H1 (cell line): Measurements from ENCODE around the gene GBGT1. TPM values are rescaled to one million over a fixed set of nuclear protein-coding genes. Genes with fewer than 3 reads are reported as not detected.

ENCODE experiments used
- CTCF ChIA-PET: fragments of 300-600 bp; sonication (Branson Sonifier 250); formaldehyde crosslinking; loops from one replicate; lab custom pipeline; 2021; ENCODE audit not compliant: partially characterized antibody; lab: Charles Lee
- POLR2A ChIA-PET: fragments of 300-600 bp; sonication (Branson Sonifier 250); formaldehyde crosslinking; loops from one replicate; lab custom pipeline; 2021; ENCODE audit warnings: inconsistent platforms; ENCODE audit not compliant: partially characterized antibody; lab: Charles Lee
- DNase-seq, 2 experiments: peaks; one replicate each; pipeline versions ENCODE4 v3.0.0 to v3.0.0-alpha.2; 2010 to 2022; ENCODE audit warnings: low spot score in 2 of 2, low read depth in 1 of 2, mixed read lengths in 1 of 2
- FAIRE-seq: peaks from 2 replicates; lab custom pipeline; 2011; peaks lifted over from hg19 to GRCh38; lab: Jason Lieb, UNC
- H2AFZ ChIP-seq: 2 replicates; pipeline ENCODE4 v1.8.1; 2012; ENCODE audit warnings: low read length, inconsistent platforms
- H2AK5ac ChIP-seq: 2 replicates; pipeline ENCODE4 v1.6.1; 2013; ENCODE audit warnings: low read depth, low read length
- H2BK120ac ChIP-seq: replicated peaks from 2 replicates; pipeline ENCODE3; 2013; ENCODE audit warnings: low read depth, low read length, inconsistent platforms
- H2BK12ac ChIP-seq: 2 replicates; pipeline ENCODE4 v1.6.1; 2013; ENCODE audit warnings: low read depth, low read length
- H2BK15ac ChIP-seq: 2 replicates; pipeline ENCODE4 v1.6.1; 2013; ENCODE audit warnings: low read length
- H2BK20ac ChIP-seq: 2 replicates; pipeline ENCODE4 v1.6.1; 2013; ENCODE audit warnings: low read length
- H2BK5ac ChIP-seq: 2 replicates; pipeline ENCODE4 v1.6.1; 2013; ENCODE audit warnings: low read depth, low read length
- H3K14ac ChIP-seq: 2 replicates; pipeline ENCODE4 v1.6.1; 2013; ENCODE audit warnings: inconsistent platforms; ENCODE audit not compliant: insufficient read length
- H3K18ac ChIP-seq: 2 replicates; pipeline ENCODE4 v1.6.1; 2013; ENCODE audit warnings: low read length; ENCODE audit errors: extremely low read depth
- H3K23ac ChIP-seq: 2 replicates; pipeline ENCODE4 v1.6.1; 2013; ENCODE audit warnings: inconsistent platforms; ENCODE audit not compliant: insufficient read length
- H3K23me2 ChIP-seq: 2 replicates; pipeline ENCODE4 v1.6.1; 2013; ENCODE audit warnings: low read depth, low read length
- H3K27ac ChIP-seq: 2 replicates; pipeline ENCODE4 v1.6.1; 2011; ENCODE audit warnings: low read depth, low read length, inconsistent platforms
- H3K27me3 ChIP-seq, 4 experiments: replicated peaks in 1 of 4; 1 replicate in 1 of 4; 2 replicates in 3 of 4; pipeline versions ENCODE4 v1.6.1 to v1.8.1; 2011 to 2013; ENCODE audit warnings: low read length in 3 of 4, mild to moderate bottlenecking in 3 of 4, inconsistent platforms in 2 of 4, mixed read lengths in 2 of 4, moderate library complexity in 1 of 4; ENCODE audit not compliant: control insufficient read depth in 3 of 4, insufficient read depth in 3 of 4; ENCODE audit errors: extremely low read depth in 1 of 4
- H3K36me3 ChIP-seq, 4 experiments: 2 replicates each; pipeline versions ENCODE4 v1.6.1 to v1.8.1; 2011 to 2013; ENCODE audit warnings: mild to moderate bottlenecking in 4 of 4, low read length in 3 of 4, moderate library complexity in 2 of 4, control low read depth in 1 of 4, inconsistent platforms in 1 of 4; ENCODE audit not compliant: insufficient read depth in 4 of 4, control insufficient read depth in 2 of 4
- H3K4ac ChIP-seq: replicated peaks from 2 replicates; pipeline ENCODE3; 2013; ENCODE audit warnings: low read length, low read depth, mixed read lengths, inconsistent platforms; ENCODE audit not compliant: insufficient read length
- H3K4me1 ChIP-seq, 4 experiments: replicated peaks in 1 of 4; 1 replicate in 1 of 4; 2 replicates in 3 of 4; pipeline versions ENCODE4 v1.6.1 to v1.8.1; 2011 to 2013; ENCODE audit warnings: low read length in 3 of 4, inconsistent platforms in 2 of 4, mixed read lengths in 1 of 4; ENCODE audit not compliant: insufficient read depth in 4 of 4, control insufficient read depth in 3 of 4
- H3K4me2 ChIP-seq, 2 experiments: 2 replicates each; pipeline versions ENCODE4 v1.6.1 to v1.8.1; 2011 to 2013; ENCODE audit warnings: low read depth in 2 of 2, low read length in 2 of 2, control low read depth in 1 of 2, inconsistent platforms in 1 of 2, mild to moderate bottlenecking in 1 of 2; ENCODE audit not compliant: insufficient read depth in 1 of 2
- H3K4me3 ChIP-seq, 4 experiments: fragments of 200-600, 300-600 bp in 1 of 4; sonication (generic), shearing (Covaris generic), sonication (Bioruptor Twin) in 1 of 4; 2 replicates each; pipeline versions ENCODE4 v1.5.1 to v1.8.1; 2011 to 2016; ENCODE audit warnings: low read length in 4 of 4, low read depth in 3 of 4, control low read depth in 2 of 4, inconsistent platforms in 2 of 4, mild to moderate bottlenecking in 2 of 4, mixed read lengths in 1 of 4, moderate library complexity in 1 of 4; ENCODE audit not compliant: insufficient read depth in 2 of 4; ENCODE audit errors: extremely low read depth in 1 of 4
- H3K56ac ChIP-seq: replicated peaks from 2 replicates; pipeline ENCODE3; 2013; ENCODE audit warnings: low read depth, mild to moderate bottlenecking, mixed read lengths, low read length, inconsistent platforms; ENCODE audit not compliant: insufficient read length
- H3K79me1 ChIP-seq: 2 replicates; pipeline ENCODE4 v1.6.1; 2013; ENCODE audit warnings: low read depth, low read length, control low read depth
- H3K79me2 ChIP-seq, 2 experiments: 2 replicates each; pipeline versions ENCODE4 v1.6.1 to v1.8.1; 2012 to 2013; ENCODE audit warnings: low read length in 2 of 2, mild to moderate bottlenecking in 2 of 2, inconsistent platforms in 1 of 2; ENCODE audit not compliant: insufficient read depth in 2 of 2, control insufficient read depth in 1 of 2
- H3K9ac ChIP-seq, 4 experiments: replicated peaks in 1 of 4; 1 replicate in 1 of 4; 2 replicates in 3 of 4; pipeline versions ENCODE4 v1.6.1 to v1.8.1; 2011 to 2013; ENCODE audit warnings: low read depth in 3 of 4, low read length in 3 of 4, control low read depth in 2 of 4, mild to moderate bottlenecking in 2 of 4, moderate library complexity in 2 of 4, inconsistent platforms in 1 of 4; ENCODE audit errors: extremely low read depth in 1 of 4
- H3K9me3 ChIP-seq, 2 experiments: 2 replicates each; pipeline versions ENCODE4 v1.6.1 to v1.8.1; 2012 to 2013; ENCODE audit warnings: mild to moderate bottlenecking in 2 of 2, moderate library complexity in 2 of 2, control low read depth in 1 of 2, inconsistent platforms in 1 of 2, low read depth in 1 of 2, low read length in 1 of 2, mixed read lengths in 1 of 2; ENCODE audit not compliant: insufficient read depth in 2 of 2
- H4K20me1 ChIP-seq, 2 experiments: replicated peaks in 1 of 2; 2 replicates each; pipeline versions ENCODE3 to v1.8.1; 2011 to 2013; ENCODE audit warnings: inconsistent platforms in 2 of 2, low read length in 2 of 2, mild to moderate bottlenecking in 1 of 2; ENCODE audit not compliant: insufficient read depth in 2 of 2, control insufficient read depth in 1 of 2
- H4K5ac ChIP-seq: 2 replicates; pipeline ENCODE4 v1.6.1; 2013; ENCODE audit warnings: low read length, low read depth, mixed read lengths, inconsistent platforms; ENCODE audit not compliant: insufficient read length
- H4K8ac ChIP-seq: 2 replicates; pipeline ENCODE4 v1.8.0; 2013; ENCODE audit warnings: mild to moderate bottlenecking, moderate library complexity, low read length, inconsistent platforms; ENCODE audit not compliant: insufficient read depth; ENCODE audit errors: extremely low read depth
- H4K91ac ChIP-seq: replicated peaks from 2 replicates; pipeline ENCODE3; 2013; ENCODE audit warnings: low read length, mixed read lengths, inconsistent platforms; ENCODE audit not compliant: insufficient read length
- CTBP2 ChIP-seq: IDR thresholded peaks from 2 replicates; pipeline ENCODE4 v1.7.0; 2011; ENCODE audit warnings: borderline replicate concordance, mild to moderate bottlenecking, moderate library complexity, mixed read lengths, low read length; ENCODE audit not compliant: insufficient read depth, insufficient read length
- MAFK ChIP-seq: IDR thresholded peaks from 2 replicates; pipeline ENCODE4 v1.6.1; 2012; ENCODE audit warnings: low read depth, mild to moderate bottlenecking, improper control_type of control experiment, low read length
- SP4 ChIP-seq: IDR thresholded peaks from 2 replicates; pipeline ENCODE4 v1.6.1; 2012; ENCODE audit warnings: low read length, inconsistent platforms
- TAF7 ChIP-seq: optimal IDR thresholded peaks from 2 replicates; pipeline ENCODE3; 2011; ENCODE audit warnings: low read depth, mild to moderate bottlenecking, inconsistent platforms, low read length, moderate library complexity, borderline replicate concordance
- WGBS, 2 experiments: shearing (Covaris generic) in 1 of 2; methylation state at CpG; one replicate each; pipeline versions ENCODE4 v1.1.6 to v1.1.7; 2013 to 2015; ENCODE audit warnings: low lambda C conversion rate in 2 of 2, mixed read lengths in 2 of 2, inconsistent platforms in 1 of 2, low coverage in 1 of 2, missing lambda C conversion rate in 1 of 2; ENCODE audit not compliant: insufficient replicate concordance in 2 of 2, insufficient coverage in 1 of 2, insufficient read length in 1 of 2; ENCODE audit errors: extremely low coverage in 1 of 2, missing lambda C conversion rate in 1 of 2; 5-methylcytosine and 5-hydroxymethylcytosine counted together
- polyA plus RNA-seq, 7 experiments: library from polyadenylated mRNA; depleted of rRNA in 3 of 7; stranded (reverse) in 5 of 7; unstranded in 2 of 7; fragments of >200 nt in 5 of 7; fragments of 200-250 nt in 2 of 7; gene quantifications; 1 replicate in 5 of 7; 2 replicates in 1 of 7; 4 replicates in 1 of 7; pipeline versions ENCODE4 v1.2.1 to v1.2.3, GENCODE V29; 2011 to 2013; ENCODE audit warnings: missing spikeins in 2 of 7, mixed read lengths in 2 of 7
- total RNA-seq: library from RNA; stranded (reverse); fragmentation: NEBNext Ultra II Directional; extraction: Animal tissue kit (Norgen Biotek cat#: 25700); gene quantifications from 2 replicates; pipeline ENCODE4 v1.2.1, GENCODE V29; 2021

Gene GBGT1
- total and polyA plus RNA-seq, 2 of the 8 experiments (the other 6 are each of a cell fraction or from before 2014, with no cell fraction given) = 7.1 to 9.7 TPM

GRCh38 chr9:133143639-133144141 lies 20.0 kb downstream of the GBGT1 start:
- FAIRE-seq (no peak), DNase-seq (no peak)
- Histone ChIP-seq H3K79me1 (peaks cover 9% of the 10 kb centered on the region), H3K4me2 (peak overlapping the region; percentile 0 to 77; a peak in 3 of 4 replicates), H3K18ac (no peak overlapping the region; the same call in 1 of the 2 replicates), H4K8ac (peak overlapping the region; percentile 96), H3K79me2 (peaks cover 0 to 3% of the 10 kb centered on the region in 2 experiments; a peak in 1 of 4 replicates), H3K23ac (no peak overlapping the region), H2BK15ac (no peak overlapping the region), H3K4me1 (peaks cover 0 to 21% (median 12%) of the 10 kb centered on the region in 4 experiments; a peak in 5 of 7 replicates), H4K20me1 (peaks cover 23 to 44% of the 10 kb centered on the region in 2 experiments), H3K4me3 (peak overlapping the region in 2 of 4 experiments; percentile 39 to 60; a peak in 3 of 8 replicates), H3K9ac (0 out of 7 replicates have a peak overlapping the region, but pooled peaks of 1 of the 4 experiments have one; percentile 57), H2AFZ (no peak overlapping the region), H3K9me3 (no peaks in the 10 kb centered on the region), H3K23me2 (peaks cover 7% of the 10 kb centered on the region), H2AK5ac (no peak overlapping the region), H2BK12ac (no peak overlapping the region), H4K5ac (no peak overlapping the region), H3K56ac (no peak overlapping the region), H3K27me3 (peaks cover 0 to 11% (median 0%) of the 10 kb centered on the region in 4 experiments; a peak in 2 of 7 replicates), H3K14ac (no peak overlapping the region), H2BK20ac (no peak overlapping the region), H2BK5ac (peak overlapping the region; percentile 49; the same call in 1 of the 2 replicates), H3K4ac (no peak overlapping the region), H2BK120ac (no peak overlapping the region), H3K27ac (no peak overlapping the region), H4K91ac (peak overlapping the region; percentile 88), H3K36me3 (no peaks in the 10 kb centered on the region)
- ChIA-PET POLR2A (interaction anchor here (0.9 to 1.3 kb wide), 5 partner anchors 8 to 120 kb away, joined by 3 to 6 read pairs (median 4); no protein-coding TSS in a partner anchor), CTCF (interaction anchor here (0.5 to 11.7 kb wide), 26 partner anchors 8 to 342 kb away, joined by 3 to 337 read pairs (median 4); partner anchors contain the start of gene GTF3C5)
- TF ChIP-seq CTBP2 (no peak), MAFK (no peak), SP4 (no peak), TAF7 (no peak)
- 88% methylated on average over 13 of the region's 13 CpGs; no CpG with 5 or more reads in 1 of the 2 experiments for whole genome bisulfite sequencing, 2 experiments
